Spinal cord (tissue), 10 donors: Measurements from ENCODE around the gene PEPD. TPM values are rescaled to one million over a fixed set of nuclear protein-coding genes. Genes with fewer than 3 reads are reported as not detected.
"Not testable (repeated sequence)": the region's sequence is repeated elsewhere in the genome, so short reads cannot be mapped to it uniquely, and the experiment has no call there.

Source experiments
- DNase-seq, 6 donors: peaks; one replicate each; pipeline versions ENCODE4 v3.0.0 to v3.0.0-alpha.2; 2013 to 2015; ENCODE audit warnings: low spot score in 6 of 6, low read depth in 4 of 6
- H3K27ac ChIP-seq: one replicate; pipeline ENCODE4 v1.5.1; 2013; ENCODE audit warnings: low read depth, low read length, control low read depth
- H3K27me3 ChIP-seq: one replicate; pipeline ENCODE4 v1.6.1; 2013; ENCODE audit warnings: low read length; ENCODE audit not compliant: control insufficient read depth, insufficient read depth
- H3K36me3 ChIP-seq: one replicate; pipeline ENCODE4 v1.6.1; 2013; ENCODE audit warnings: low read length; ENCODE audit not compliant: control insufficient read depth, insufficient read depth
- H3K4me1 ChIP-seq: one replicate; pipeline ENCODE4 v1.6.1; 2013; ENCODE audit warnings: low read length; ENCODE audit not compliant: control insufficient read depth, insufficient read depth
- H3K4me3 ChIP-seq: one replicate; pipeline ENCODE4 v1.5.1; 2013; ENCODE audit warnings: low read depth, low read length, control low read depth
- H3K9me3 ChIP-seq: one replicate; pipeline ENCODE4 v1.6.1; 2013; ENCODE audit warnings: low read length; ENCODE audit not compliant: control insufficient read depth, insufficient read depth
- WGBS: methylation state at CpG from one replicate; pipeline ENCODE4 v1.1.5; 2013; ENCODE audit warnings: missing lambda C conversion rate; ENCODE audit not compliant: insufficient coverage; 5-methylcytosine and 5-hydroxymethylcytosine counted together
- polyA plus RNA-seq, 2 donors: library from polyadenylated mRNA; unstranded; fragments of 120-200 nt; gene quantifications; one replicate each; pipeline ENCODE4 v1.2.1, GENCODE V29; 2013; ENCODE audit not compliant: insufficient read length in 2 of 2
- total RNA-seq, 2 donors: library from RNA; depleted of rRNA in 1 of 2; stranded (reverse); fragments of 120-200 nt in 1 of 2; fragments of >200 nt in 1 of 2; gene quantifications; one replicate each; pipeline versions ENCODE4 v1.2.3 to v1.2.4, GENCODE V29; 2013 to 2014
- donor health status: healthy.

Gene PEPD
- total and polyA plus RNA-seq, 4 donors = 30.0 to 62.6 (median 48.6) TPM

DNA sequence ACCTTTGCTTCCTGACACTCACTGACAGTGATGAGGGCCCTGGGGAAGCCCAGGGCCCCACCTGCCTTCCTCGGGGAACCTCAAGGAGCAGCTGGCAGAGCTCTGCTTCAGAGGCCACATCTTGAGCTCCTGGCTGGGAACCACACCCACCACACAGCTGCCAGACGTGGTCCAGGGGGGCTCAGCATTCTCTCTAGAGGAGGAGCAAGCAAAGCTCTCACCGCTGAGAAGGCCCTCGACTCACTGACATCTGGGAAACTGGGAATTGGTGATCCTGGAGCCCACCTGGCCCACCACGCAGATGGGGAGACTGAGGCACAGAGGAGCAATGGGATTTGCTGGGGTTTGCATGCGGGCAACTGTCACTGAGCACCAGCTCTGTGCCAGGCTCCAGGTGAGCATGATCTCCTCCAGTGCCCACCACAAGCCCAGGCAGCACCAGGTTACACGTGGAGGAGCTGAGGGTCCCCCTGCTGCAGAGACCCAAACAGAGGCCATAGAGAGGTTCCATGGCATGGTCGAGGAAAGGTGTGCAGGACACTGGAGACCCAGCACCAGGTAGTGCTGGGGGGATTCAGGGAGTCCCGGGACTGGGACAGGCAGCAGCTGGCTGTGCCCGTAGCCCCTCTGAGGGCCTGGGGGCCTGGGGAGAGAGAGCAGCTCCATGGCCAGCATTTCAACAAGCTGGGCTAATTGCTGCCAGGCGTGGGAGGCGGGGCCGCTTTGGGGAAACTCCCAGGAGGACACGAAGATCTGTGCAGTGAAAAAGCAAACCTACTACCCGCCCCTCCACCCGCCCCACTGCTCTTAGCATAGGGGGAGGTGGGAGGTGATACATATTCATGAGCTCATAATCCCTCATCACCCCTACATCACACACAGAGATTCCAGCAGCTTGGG, 33.4 kb downstream of the PEPD start:
- H3K27me3 ChIP-seq = no peaks in the 10 kb centered on the region
- H3K4me3 ChIP-seq = no peak overlapping the region
- WGBS = 70% methylated on average over 8 of the region's 16 CpGs
- peaks cover 38% of the 10 kb centered on the region for H3K36me3 ChIP-seq
- no peak overlapping the region for H3K27ac ChIP-seq
- DNase-seq = peak in 2 of 6 donors; percentile 43 to 54
- peaks cover 3% of the 10 kb centered on the region for H3K9me3 ChIP-seq
- peaks cover 20% of the 10 kb centered on the region for H3K4me1 ChIP-seq

DNA sequence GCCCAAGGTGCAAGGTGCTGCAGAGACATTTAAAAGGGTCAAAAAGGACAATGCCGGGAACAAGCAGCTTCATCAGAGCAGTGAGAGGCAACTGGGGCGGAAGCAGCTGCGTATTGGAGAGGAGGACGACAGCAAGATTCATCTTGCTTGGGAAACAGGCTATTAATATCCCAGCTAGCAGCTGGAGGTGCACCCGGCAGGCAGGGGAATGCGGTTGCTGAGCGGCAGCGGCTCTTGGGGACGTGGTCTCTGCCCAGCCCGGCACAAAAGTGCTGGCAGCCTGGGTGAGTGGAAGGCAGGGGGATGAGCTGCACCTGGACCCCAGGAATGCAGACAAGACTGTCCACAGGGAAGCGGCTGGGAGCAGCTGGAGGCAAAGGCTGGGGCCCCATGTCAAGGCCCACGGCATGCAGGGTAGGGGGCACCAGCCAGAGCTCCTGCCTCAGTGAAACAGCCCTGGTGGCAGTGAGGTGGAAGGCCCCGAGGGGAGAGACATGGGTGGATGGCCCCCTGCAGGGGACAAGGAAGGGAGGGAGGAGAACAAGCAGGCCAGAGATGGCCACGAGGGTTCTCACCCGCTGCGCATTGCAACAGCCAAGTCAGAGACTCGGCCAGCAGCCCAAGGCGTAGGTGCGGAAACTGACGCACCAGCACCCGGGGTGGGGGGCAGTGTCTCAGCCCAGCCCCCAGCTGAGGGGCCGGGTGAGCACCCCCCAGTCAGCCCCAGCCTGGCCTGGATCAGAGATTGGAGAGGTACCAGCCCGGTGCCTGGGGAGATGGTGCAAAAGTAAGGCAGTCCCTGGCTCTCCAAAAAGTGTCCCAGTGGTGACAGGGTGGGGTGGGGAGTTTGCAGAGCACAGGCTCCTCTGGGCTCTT, 34.4 kb downstream of the PEPD start:
- H3K9me3 ChIP-seq = peaks cover 3% of the 10 kb centered on the region
- H3K4me1 ChIP-seq = peaks cover 20% of the 10 kb centered on the region
- no peak overlapping the region for H3K27ac ChIP-seq
- WGBS = 56% methylated on average over 23 of the region's 23 CpGs
- peaks cover 35% of the 10 kb centered on the region for H3K36me3 ChIP-seq
- peak in 2 of 6 donors; percentile 29 to 80 for DNase-seq
- no peaks in the 10 kb centered on the region for H3K27me3 ChIP-seq
- no peak overlapping the region for H3K4me3 ChIP-seq

GRCh38 chr19:33486407-33486806, 35.2 kb downstream of the PEPD start:
- no peaks in the 10 kb centered on the region for H3K27me3 ChIP-seq
- peaks cover 20% of the 10 kb centered on the region for H3K4me1 ChIP-seq
- no peak overlapping the region for H3K27ac ChIP-seq
- H3K4me3 ChIP-seq = no peak overlapping the region
- 89% methylated on average over 5 of the region's 8 CpGs for WGBS
- peaks cover 3% of the 10 kb centered on the region for H3K9me3 ChIP-seq
- no peak for DNase-seq
- H3K36me3 ChIP-seq = peaks cover 35% of the 10 kb centered on the region

DNA sequence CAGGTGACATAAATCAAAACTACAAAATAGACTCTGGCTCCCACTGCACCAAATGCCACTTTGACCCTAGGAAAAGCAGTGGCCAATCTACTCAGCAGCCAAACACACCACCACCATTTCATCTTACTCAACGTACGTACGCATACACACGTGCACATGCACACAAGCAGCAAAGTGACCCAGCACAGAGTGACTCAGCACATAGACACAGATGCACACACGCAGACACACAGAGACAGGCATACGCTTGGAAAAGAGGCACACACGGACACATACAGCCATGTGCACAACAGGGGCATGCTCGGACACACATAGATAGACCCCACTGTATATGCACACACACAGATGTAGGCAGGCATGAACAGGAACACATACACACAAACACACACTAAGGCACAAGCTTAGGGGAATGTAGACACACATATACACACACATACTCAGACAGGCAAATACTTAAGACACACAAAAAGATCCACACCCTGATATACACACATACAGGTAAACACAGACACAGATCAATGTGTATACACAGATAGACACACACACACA, 37.3 kb downstream of the PEPD start:
- WGBS = 95% methylated on average over 8 of the region's 8 CpGs
- H3K9me3 ChIP-seq = peaks cover 3% of the 10 kb centered on the region

GRCh38 chr19:33482476-33482875, 39.1 kb downstream of the PEPD start:
- Histone ChIP-seq H3K36me3 (peaks cover 12% of the 10 kb centered on the region), H3K9me3 (peaks cover 3% of the 10 kb centered on the region), H3K27me3 (no peaks in the 10 kb centered on the region), H3K4me1 (peaks cover 11% of the 10 kb centered on the region), H3K27ac (no peak overlapping the region), H3K4me3 (no peak overlapping the region)
- WGBS = 33% methylated on average over 1 of the region's 3 CpGs
- no peak for DNase-seq

More for the DNA sequence above, 37.3 kb downstream of the PEPD start:
- Histone ChIP-seq H3K27me3 (no peaks in the 10 kb centered on the region), H3K4me1 (peaks cover 20% of the 10 kb centered on the region), H3K27ac (no peak overlapping the region), H3K4me3 (no peak overlapping the region), H3K36me3 (peaks cover 27% of the 10 kb centered on the region)
- DNase-seq = no peak

DNA sequence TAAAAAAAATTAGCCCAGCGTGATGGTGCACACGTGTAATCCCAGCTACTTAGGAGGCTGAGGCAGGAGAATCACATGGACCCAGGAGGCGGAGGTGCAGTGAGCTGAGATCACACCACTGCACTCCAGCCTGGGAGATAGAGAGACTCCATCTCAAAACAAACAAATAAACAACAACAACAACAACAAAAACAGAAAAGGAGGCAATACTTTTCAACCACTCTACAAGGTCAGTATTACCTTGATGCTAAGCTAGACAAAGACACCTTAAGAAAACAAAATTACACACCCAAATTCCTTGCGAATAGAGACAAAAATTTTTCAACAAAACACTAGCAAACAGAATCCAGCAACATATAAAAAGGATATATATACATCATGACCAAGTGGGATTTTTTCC, 39.7 kb downstream of the PEPD start:
- Histone ChIP-seq H3K36me3 (peaks cover 11% of the 10 kb centered on the region), H3K4me3 (no peak overlapping the region), H3K27me3 (no peaks in the 10 kb centered on the region), H3K9me3 (peaks cover 3% of the 10 kb centered on the region), H3K27ac (no peak overlapping the region), H3K4me1 (peaks cover 4% of the 10 kb centered on the region)
- 100% methylated on average over 1 of the region's 4 CpGs for WGBS
- DNase-seq = no peak

- not testable (repeated sequence) for H3K9me3 ChIP-seq, H3K27ac ChIP-seq, DNase-seq, H3K4me3 ChIP-seq, H3K4me1 ChIP-seq, H3K27me3 ChIP-seq
- peaks cover 12% of the 10 kb centered on the region for H3K36me3 ChIP-seq
- WGBS = no CpG with 5 or more reads among the region's 3 CpGs
Observed at GRCh38 chr19:33479570-33479969, 42.0 kb downstream of the PEPD start.

GRCh38 chr19:33477781-33478180, 43.8 kb downstream of the PEPD start:
- no peak overlapping the region for H3K4me3 ChIP-seq
- peaks cover 15% of the 10 kb centered on the region for H3K36me3 ChIP-seq
- no peaks in the 10 kb centered on the region for H3K4me1 ChIP-seq
- no peak for DNase-seq
- 96% methylated on average over 8 of the region's 10 CpGs for WGBS
- no peaks in the 10 kb centered on the region for H3K9me3 ChIP-seq
- no peaks in the 10 kb centered on the region for H3K27me3 ChIP-seq
- no peak overlapping the region for H3K27ac ChIP-seq

GRCh38 chr19:33476151-33476707, 45.4 kb downstream of the PEPD start:
- no peak overlapping the region for H3K4me3 ChIP-seq
- no peaks in the 10 kb centered on the region for H3K27me3 ChIP-seq
- no peak for DNase-seq
- WGBS = 94% methylated on average over 10 of the region's 11 CpGs
- peaks cover 18% of the 10 kb centered on the region for H3K36me3 ChIP-seq
- no peaks in the 10 kb centered on the region for H3K9me3 ChIP-seq
- no peak overlapping the region for H3K27ac ChIP-seq
- no peaks in the 10 kb centered on the region for H3K4me1 ChIP-seq
